Choroid plexus epithelial cell (primary cell): Measurements from ENCODE around the gene NXPE3.

Experiments
- DNase-seq: peaks from one replicate; pipeline ENCODE4 v3.0.0-alpha.2; 2010; ENCODE audit warnings: low read depth
- H3K4me3 ChIP-seq: 2 replicates; pipeline ENCODE4 v1.5.1; 2011; ENCODE audit warnings: low read depth, mild to moderate bottlenecking, control low read depth, low read length, moderate library complexity
- CTCF ChIP-seq: conservative IDR thresholded peaks from 2 replicates; pipeline ENCODE4 v1.5.1; 2011; ENCODE audit warnings: low read depth, mild to moderate bottlenecking, control low read depth, inconsistent platforms, low read length, moderate library complexity

Gene NXPE3

GRCh38 chr3:101848326-101848725 is 69.3 kb downstream of the NXPE3 start:
- TF ChIP-seq CTCF = no peak

DNA sequence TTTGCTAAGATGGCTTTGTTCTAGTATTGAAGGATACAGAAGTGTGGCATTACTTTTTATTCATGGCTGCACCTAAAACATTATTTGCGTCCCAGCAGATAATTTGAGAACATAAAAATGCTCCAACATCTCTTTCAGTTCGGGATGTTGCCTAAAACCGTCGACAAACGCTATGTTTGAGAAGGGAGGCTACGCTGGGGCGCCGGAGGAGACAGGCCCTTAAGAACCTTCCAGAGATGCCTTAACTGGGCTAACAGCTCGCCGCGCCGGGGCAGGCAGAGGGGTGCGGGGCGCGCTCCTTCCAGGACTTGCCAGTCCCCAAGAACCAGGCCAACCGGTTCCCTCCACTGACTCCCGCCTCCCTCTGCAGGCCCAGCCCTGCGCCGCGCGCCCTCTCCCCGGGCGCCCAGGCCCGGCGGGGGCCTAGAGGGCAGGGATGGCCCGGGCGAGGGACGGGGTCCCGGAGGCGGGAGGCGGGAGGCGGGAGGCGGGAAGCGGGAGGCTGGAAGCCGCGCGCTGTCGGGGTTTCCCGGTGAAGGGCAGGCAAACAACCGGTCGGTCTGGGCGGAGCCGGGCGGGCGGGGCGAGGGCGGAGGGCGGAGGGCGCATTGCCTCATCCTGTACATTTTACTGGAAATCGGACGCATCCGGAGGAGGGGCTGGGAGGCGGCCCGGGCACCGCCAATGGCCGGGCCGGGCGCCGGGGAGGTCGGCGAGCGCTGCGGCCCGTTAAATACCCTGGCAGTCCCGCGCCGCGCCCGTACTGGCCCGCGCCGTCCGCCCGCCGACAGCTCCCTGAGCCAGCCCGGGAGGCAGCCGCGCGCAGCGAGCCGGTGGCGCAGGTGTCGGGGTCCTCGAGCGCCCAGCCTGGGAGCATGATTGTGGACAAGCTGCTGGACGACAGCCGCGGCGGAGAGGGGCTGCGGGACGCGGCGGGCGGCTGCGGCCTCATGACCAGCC is 70.0 kb downstream of the NXPE3 start, which contains the start of gene NFKBIZ:
TSS of gene NFKBIZ (plus strand) at position 761 of the 960 bp plus-strand sequence. CDS start at position 876, 115 bp downstream.
- peak; percentile 97 for DNase-seq
- TF ChIP-seq CTCF = no peak

More at GRCh38 chr3:101848326-101848725, 69.3 kb downstream of the NXPE3 start:
- no peak for DNase-seq
- H3K4me3 ChIP-seq = no peak overlapping the region

GRCh38 chr3:101849714-101850245 is 70.8 kb downstream of the NXPE3 start:
- no peak for TF ChIP-seq CTCF
- H3K4me3 ChIP-seq = peak overlapping the region; percentile 87
- no peak for DNase-seq

More for the DNA sequence above, 70.0 kb downstream of the NXPE3 start, which contains the start of gene NFKBIZ:
- peak within 1 kb of the TSS; percentile 87 for H3K4me3 ChIP-seq

GRCh38 chr3:101850246-101851051 is 71.4 kb downstream of the NXPE3 start:
- H3K4me3 ChIP-seq = peak overlapping the region; percentile 87
- DNase-seq = peak; percentile 88
- TF ChIP-seq CTCF = no peak

GRCh38 chr3:101851072-101851770 is 72.2 kb downstream of the NXPE3 start:
- TF ChIP-seq CTCF = no peak
- DNase-seq = peak; percentile 40
- peak overlapping the region; percentile 87 for H3K4me3 ChIP-seq
